ENCODE data around the gene RAB11FIP4. TPM values are rescaled to one million over a fixed set of nuclear protein-coding genes. Genes with fewer than 3 reads are reported as not detected.

RAB11FIP4 gene
- total and polyA plus RNA-seq, 2 experiments from 2014 or later, result 0.22 to 0.40 TPM

DNA sequence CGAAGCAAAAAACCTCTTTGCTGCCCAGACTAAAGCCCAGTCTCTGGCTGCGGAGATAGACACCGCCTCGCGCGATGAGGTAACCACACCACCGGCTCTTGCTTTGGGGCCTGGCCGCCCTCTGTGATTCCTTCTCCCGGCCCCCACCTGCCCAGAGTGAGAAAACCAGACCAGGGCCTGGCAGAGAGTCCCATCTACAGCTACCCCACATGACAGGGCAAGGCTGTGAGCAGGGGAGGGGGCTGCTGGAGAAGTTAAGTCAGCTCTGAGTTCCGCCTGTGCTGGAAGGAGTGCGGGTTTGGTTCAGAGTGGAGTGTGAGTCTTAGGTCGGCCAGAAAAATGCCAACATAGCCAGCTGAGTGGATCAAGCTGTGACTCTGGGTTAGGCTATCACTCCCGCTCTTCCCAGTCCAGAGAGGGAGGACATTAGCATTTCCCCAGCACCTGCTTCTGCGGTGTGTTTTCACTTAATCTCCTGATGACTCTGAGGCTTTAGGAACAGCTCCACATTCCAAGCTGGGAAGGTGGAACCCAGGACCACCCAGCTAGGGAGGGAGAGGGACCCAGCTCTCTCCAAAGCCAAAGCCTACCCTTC, 139.0 kb downstream of the RAB11FIP4 start:
- H3K79me2 ChIP-seq (ENCODE audit: insufficient read depth), result no peaks in the 10 kb centered on the region
- no peak for DNase-seq
- H4K20me1 ChIP-seq (ENCODE audit: insufficient read depth), result no peaks in the 10 kb centered on the region
- H2AFZ ChIP-seq, result no peak overlapping the region
- in situ Hi-C loops (cut with MboI), result no loop called here
- peaks cover 26% of the 10 kb centered on the region for H3K4me1 ChIP-seq (ENCODE audit: insufficient read depth)
- H3F3A ChIP-seq (ENCODE audit: insufficient read depth), result 0 out of 2 replicates have a peak, but pooled peaks cover 8% of the 10 kb centered on the region
- no peak overlapping the region for H3K9ac ChIP-seq
- H3K27ac ChIP-seq, result no peak overlapping the region
- TF ChIP-seq EZH2phosphoT487 (IDR thresholded peaks at IDR 0.05; ENCODE audit: insufficient read depth, low read depth), result no peak
- TF ChIP-seq EZH2 (IDR thresholded peaks at IDR 0.05; ENCODE audit: insufficient read depth, poor library complexity, severe bottlenecking), result no peak
- no peaks in the 10 kb centered on the region for H3K9me2 ChIP-seq (ENCODE audit: insufficient read depth)
- H3K9me3 ChIP-seq (ENCODE audit: low read depth), result no peaks in the 10 kb centered on the region
- no peak overlapping the region for H3K4me2 ChIP-seq (ENCODE audit: unreplicated experiment)
- H3K27me3 ChIP-seq (replicated peaks; ENCODE audit: insufficient read depth), result no peaks in the 10 kb centered on the region
- H3K4me3 ChIP-seq, result no peak overlapping the region
- H3K36me3 ChIP-seq (ENCODE audit: low read depth), result no peaks in the 10 kb centered on the region
- 87 to 93% methylated on average over 10 to 14 of the region's 14 CpGs for WGBS, 2 experiments (ENCODE audit: low coverage in 1 of 2, low lambda C conversion rate in 2 of 2, missing lambda C conversion rate in 2 of 2)

DNA sequence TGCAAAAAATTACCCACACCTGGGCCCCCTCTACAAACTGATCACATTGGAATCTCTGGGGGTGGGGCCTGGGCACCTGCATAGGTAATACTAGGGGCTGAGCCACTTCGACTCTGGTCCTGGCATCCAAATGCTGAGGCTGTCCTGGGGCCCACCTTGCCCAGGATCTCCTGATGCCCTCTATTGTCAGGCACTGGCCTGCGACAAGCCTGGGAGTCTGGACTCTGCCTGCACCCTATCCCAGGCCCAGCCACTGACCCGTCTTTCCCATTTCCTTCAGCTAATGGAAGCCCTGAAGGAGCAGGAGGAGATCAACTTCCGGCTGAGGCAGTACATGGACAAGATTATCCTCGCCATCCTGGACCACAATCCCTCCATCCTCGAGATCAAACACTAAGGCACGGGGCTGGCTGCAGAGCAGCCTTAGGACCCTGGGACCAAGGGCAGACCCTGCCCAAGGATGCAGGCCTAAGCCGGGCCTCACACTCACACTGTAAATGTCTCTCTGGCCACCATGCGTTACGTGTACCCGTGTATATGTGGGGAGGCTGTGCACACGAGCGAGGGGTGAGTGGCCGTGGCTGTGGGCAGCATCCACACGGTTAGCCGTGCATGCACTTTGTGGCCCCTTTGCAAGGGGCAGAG, 140.0 kb downstream of the RAB11FIP4 start:
- TF ChIP-seq EZH2phosphoT487 (IDR thresholded peaks at IDR 0.05; ENCODE audit: insufficient read depth, low read depth) (no peak), EZH2 (IDR thresholded peaks at IDR 0.05; ENCODE audit: insufficient read depth, poor library complexity, severe bottlenecking) (no peak)
- no peaks in the 10 kb centered on the region for H3K9me3 ChIP-seq (ENCODE audit: low read depth)
- H4K20me1 ChIP-seq (ENCODE audit: insufficient read depth), result no peaks in the 10 kb centered on the region
- no peak overlapping the region for H3K27ac ChIP-seq
- 0 out of 2 replicates have a peak, but pooled peaks cover 8% of the 10 kb centered on the region for H3F3A ChIP-seq (ENCODE audit: insufficient read depth)
- peaks cover 26% of the 10 kb centered on the region for H3K4me1 ChIP-seq (ENCODE audit: insufficient read depth)
- no peaks in the 10 kb centered on the region for H3K79me2 ChIP-seq (ENCODE audit: insufficient read depth)
- in situ Hi-C loops (cut with MboI), result no loop called here
- no peaks in the 10 kb centered on the region for H3K9me2 ChIP-seq (ENCODE audit: insufficient read depth)
- no peak overlapping the region for H3K9ac ChIP-seq
- no peak for DNase-seq
- H3K36me3 ChIP-seq (ENCODE audit: low read depth), result no peaks in the 10 kb centered on the region
- no peak overlapping the region for H3K4me2 ChIP-seq (ENCODE audit: unreplicated experiment)
- H2AFZ ChIP-seq, result no peak overlapping the region
- no peaks in the 10 kb centered on the region for H3K27me3 ChIP-seq (replicated peaks; ENCODE audit: insufficient read depth)
- no peak overlapping the region for H3K4me3 ChIP-seq
- 89 to 93% methylated on average over 16 of the region's 16 CpGs for WGBS, 2 experiments (ENCODE audit: low coverage in 1 of 2, low lambda C conversion rate in 2 of 2, missing lambda C conversion rate in 2 of 2)

DNA sequence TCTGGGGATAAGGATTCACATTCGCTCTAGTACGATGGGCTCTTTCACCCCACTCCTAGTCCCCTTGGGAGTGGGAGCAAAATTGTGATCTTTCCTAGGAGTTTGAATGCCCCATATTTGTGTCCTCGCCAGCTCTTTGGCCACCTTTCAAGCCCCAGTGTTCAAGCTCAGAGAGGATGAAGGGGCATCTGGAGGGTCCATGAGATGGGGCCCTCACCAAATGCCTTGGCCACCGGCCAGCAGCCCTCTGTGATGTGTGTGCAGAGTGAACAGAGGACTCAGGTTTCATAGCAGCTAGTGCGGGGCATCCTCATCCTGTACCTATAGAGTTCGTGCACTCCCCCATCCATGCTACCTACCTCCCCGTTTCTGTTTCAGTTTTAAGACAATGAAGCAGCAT, 140.6 kb downstream of the RAB11FIP4 start:
- Histone ChIP-seq H4K20me1 (ENCODE audit: insufficient read depth) (no peaks in the 10 kb centered on the region), H3K4me1 (ENCODE audit: insufficient read depth) (peaks cover 26% of the 10 kb centered on the region), H3K27me3 (replicated peaks; ENCODE audit: insufficient read depth) (no peaks in the 10 kb centered on the region), H2AFZ (no peak overlapping the region), H3K36me3 (ENCODE audit: low read depth) (no peaks in the 10 kb centered on the region), H3K9ac (no peak overlapping the region), H3K4me2 (ENCODE audit: unreplicated experiment) (no peak overlapping the region), H3K79me2 (ENCODE audit: insufficient read depth) (no peaks in the 10 kb centered on the region), H3K4me3 (no peak overlapping the region), H3F3A (ENCODE audit: insufficient read depth) (0 out of 2 replicates have a peak, but pooled peaks cover 8% of the 10 kb centered on the region), H3K9me3 (ENCODE audit: low read depth) (no peaks in the 10 kb centered on the region), H3K27ac (no peak overlapping the region), H3K9me2 (ENCODE audit: insufficient read depth) (no peaks in the 10 kb centered on the region)
- in situ Hi-C loops (cut with MboI), result no loop called here
- no peak for TF ChIP-seq EZH2phosphoT487 (IDR thresholded peaks at IDR 0.05; ENCODE audit: insufficient read depth, low read depth)
- TF ChIP-seq EZH2 (IDR thresholded peaks at IDR 0.05; ENCODE audit: insufficient read depth, poor library complexity, severe bottlenecking), result no peak
- 80 to 82% methylated on average over 7 of the region's 7 CpGs for WGBS, 2 experiments (ENCODE audit: low coverage in 1 of 2, low lambda C conversion rate in 2 of 2, missing lambda C conversion rate in 2 of 2)
- DNase-seq, result no peak

- Histone ChIP-seq H3K27me3 (replicated peaks; ENCODE audit: insufficient read depth) (no peaks in the 10 kb centered on the region), H3K9ac (no peak overlapping the region), H4K20me1 (ENCODE audit: insufficient read depth) (no peaks in the 10 kb centered on the region), H3K27ac (no peak overlapping the region), H3K4me1 (ENCODE audit: insufficient read depth) (peaks cover 24% of the 10 kb centered on the region), H3K4me3 (no peak overlapping the region), H3F3A (ENCODE audit: insufficient read depth) (0 out of 2 replicates have a peak, but pooled peaks cover 5% of the 10 kb centered on the region), H3K79me2 (ENCODE audit: insufficient read depth) (no peaks in the 10 kb centered on the region), H3K9me3 (ENCODE audit: low read depth) (no peaks in the 10 kb centered on the region), H3K9me2 (ENCODE audit: insufficient read depth) (no peaks in the 10 kb centered on the region), H3K36me3 (ENCODE audit: low read depth) (no peaks in the 10 kb centered on the region), H3K4me2 (ENCODE audit: unreplicated experiment) (peak overlapping the region; percentile 63), H2AFZ (no peak overlapping the region)
- no peak for DNase-seq
- no peak for TF ChIP-seq EZH2phosphoT487 (IDR thresholded peaks at IDR 0.05; ENCODE audit: insufficient read depth, low read depth)
- no peak for TF ChIP-seq EZH2 (IDR thresholded peaks at IDR 0.05; ENCODE audit: insufficient read depth, poor library complexity, severe bottlenecking)
- in situ Hi-C loops (cut with MboI), result no loop called here
- 94 to 95% methylated on average over 10 of the region's 10 CpGs for WGBS, 2 experiments (ENCODE audit: low coverage in 1 of 2, low lambda C conversion rate in 2 of 2, missing lambda C conversion rate in 2 of 2)
Observed at GRCh38 chr17:31532526-31532925, 141.1 kb downstream of the RAB11FIP4 start.
